ENCODE measurements around the gene PAIP2B.

Gene PAIP2B

GRCh38 chr2:71148506-71149063, 78.3 kb downstream of the PAIP2B start:
- TF ChIP-seq CTCF (IDR thresholded peaks at IDR 0.05; ENCODE audit: borderline replicate concordance, extremely low read depth, low read length, poor library complexity, severe bottlenecking) = no peak
- no peak for TF ChIP-seq EZH2 (IDR thresholded peaks at IDR 0.05; ENCODE audit: borderline replicate concordance, low read depth, low read length, severe bottlenecking)
- Histone ChIP-seq H3K79me2 (ENCODE audit: insufficient read depth, low read length) (no peaks in the 10 kb centered on the region), H3K4me2 (ENCODE audit: insufficient read depth, low read length) (no peak overlapping the region), H3K4me1 (ENCODE audit: insufficient read depth, low read length) (no peaks in the 10 kb centered on the region), H3K4me3 (ENCODE audit: low read depth in 1 of 2, low read length in 2 of 2) (no peak overlapping the region), H3K27me3 (ENCODE audit: insufficient read depth, low read length, poor library complexity) (no peaks in the 10 kb centered on the region), H3K36me3 (ENCODE audit: insufficient read depth, low read length) (peaks cover 68% of the 10 kb centered on the region), H4K20me1 (ENCODE audit: insufficient read depth, low read length) (peaks cover 4% of the 10 kb centered on the region), H3K9ac (ENCODE audit: low read depth, low read length) (no peak overlapping the region), H2AFZ (ENCODE audit: low read depth, low read length) (no peak overlapping the region), H3K9me3 (ENCODE audit: insufficient read depth, low read length, severe bottlenecking) (no peaks in the 10 kb centered on the region), H3K27ac (ENCODE audit: low read length) (no peak overlapping the region)
- no peak for ATAC-seq (ENCODE audit: insufficient read depth, low read depth)
- DNase-seq = no peak

GRCh38 chr2:71143782-71144181, 83.1 kb downstream of the PAIP2B start:
- H3K4me2 ChIP-seq (ENCODE audit: insufficient read depth, low read length) = no peak overlapping the region
- DNase-seq = no peak
- H3K4me3 ChIP-seq (ENCODE audit: low read depth in 1 of 2, low read length in 2 of 2) = no peak overlapping the region
- H3K9ac ChIP-seq (ENCODE audit: low read depth, low read length) = no peak overlapping the region
- no peak overlapping the region for H2AFZ ChIP-seq (ENCODE audit: low read depth, low read length)
- H3K27ac ChIP-seq (ENCODE audit: low read length) = no peak overlapping the region
- no peaks in the 10 kb centered on the region for H3K79me2 ChIP-seq (ENCODE audit: insufficient read depth, low read length)
- peaks cover 4% of the 10 kb centered on the region for H4K20me1 ChIP-seq (ENCODE audit: insufficient read depth, low read length)
- H3K27me3 ChIP-seq (ENCODE audit: insufficient read depth, low read length, poor library complexity) = no peaks in the 10 kb centered on the region
- TF ChIP-seq EZH2 (IDR thresholded peaks at IDR 0.05; ENCODE audit: borderline replicate concordance, low read depth, low read length, severe bottlenecking) (no peak), CTCF (IDR thresholded peaks at IDR 0.05; ENCODE audit: borderline replicate concordance, extremely low read depth, low read length, poor library complexity, severe bottlenecking) (no peak)
- peaks cover 96% of the 10 kb centered on the region for H3K36me3 ChIP-seq (ENCODE audit: insufficient read depth, low read length)
- no peaks in the 10 kb centered on the region for H3K9me3 ChIP-seq (ENCODE audit: insufficient read depth, low read length, severe bottlenecking)
- ATAC-seq (ENCODE audit: insufficient read depth, low read depth) = no peak
- no peaks in the 10 kb centered on the region for H3K4me1 ChIP-seq (ENCODE audit: insufficient read depth, low read length)

- H3K9ac ChIP-seq (ENCODE audit: low read depth, low read length) = no peak overlapping the region
- H3K4me2 ChIP-seq (ENCODE audit: insufficient read depth, low read length) = no peak overlapping the region
- H3K9me3 ChIP-seq (ENCODE audit: insufficient read depth, low read length, severe bottlenecking) = no peaks in the 10 kb centered on the region
- peaks cover 19% of the 10 kb centered on the region for H3K4me1 ChIP-seq (ENCODE audit: insufficient read depth, low read length)
- TF ChIP-seq EZH2 (IDR thresholded peaks at IDR 0.05; ENCODE audit: borderline replicate concordance, low read depth, low read length, severe bottlenecking) (no peak), CTCF (IDR thresholded peaks at IDR 0.05; ENCODE audit: borderline replicate concordance, extremely low read depth, low read length, poor library complexity, severe bottlenecking) (no peak)
- peaks cover 10% of the 10 kb centered on the region; the same call in 1 of the 2 replicates for H4K20me1 ChIP-seq (ENCODE audit: insufficient read depth, low read length)
- H2AFZ ChIP-seq (ENCODE audit: low read depth, low read length) = no peak overlapping the region
- no peak overlapping the region for H3K27ac ChIP-seq (ENCODE audit: low read length)
- H3K27me3 ChIP-seq (ENCODE audit: insufficient read depth, low read length, poor library complexity) = no peaks in the 10 kb centered on the region
- ATAC-seq (ENCODE audit: insufficient read depth, low read depth) (no peak), DNase-seq (no peak)
- H3K79me2 ChIP-seq (ENCODE audit: insufficient read depth, low read length) = peaks cover 29% of the 10 kb centered on the region
- H3K36me3 ChIP-seq (ENCODE audit: insufficient read depth, low read length) = peaks cover 85% of the 10 kb centered on the region
- no peak overlapping the region for H3K4me3 ChIP-seq (ENCODE audit: low read depth in 1 of 2, low read length in 2 of 2)
Observed at GRCh38 chr2:71136174-71136573, 90.7 kb downstream of the PAIP2B start.
